Kidney tubule cell (primary cell): ENCODE data around the gene MBD3L2.
"Not testable (repeated sequence)": the region's sequence is repeated elsewhere in the genome, so short reads cannot be mapped to it uniquely, and the experiment has no call there.

Experiments
- DNase-seq: peaks from one replicate; pipeline ENCODE4 v3.0.0-alpha.2; 2018; ENCODE audit warnings: low spot score

Gene MBD3L2

DNA sequence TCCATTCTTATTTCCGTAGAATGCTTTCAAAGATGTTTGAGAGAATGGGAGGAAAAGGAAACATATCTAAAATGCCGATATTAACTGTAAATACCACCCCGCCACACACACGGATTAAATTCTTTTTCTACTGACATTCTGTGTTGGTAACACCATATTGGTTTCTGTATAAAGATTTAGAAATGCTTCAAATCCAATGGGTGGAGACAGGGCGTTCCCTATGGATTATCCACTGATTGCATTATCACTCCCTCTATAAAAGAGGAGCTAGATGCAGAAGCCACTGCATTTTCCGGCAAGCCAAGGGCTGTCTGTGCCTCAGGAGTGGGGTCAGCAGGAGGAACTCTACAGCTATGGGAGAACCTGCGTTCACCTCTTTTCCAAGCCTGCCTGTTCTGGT, at the start of gene MBD3L2:
MBD3L2 (plus strand) TSS at position 301 of the 400 bp plus-strand sequence; CDS start at position 354, 53 bp downstream.
- not testable (repeated sequence) for DNase-seq

GRCh38 chr19:6999933-7000332, 49.2 kb upstream of the MBD3L2 start:
- DNase-seq, result no peak

- DNase-seq, result no peak
Measured at GRCh38 chr19:7000333-7000732, 48.8 kb upstream of the MBD3L2 start.

- DNase-seq, result no peak
Measured at GRCh38 chr19:7000816-7001215, 48.3 kb upstream of the MBD3L2 start.

- peak; percentile 37 for DNase-seq
Measured at GRCh38 chr19:7004313-7004931, 44.7 kb upstream of the MBD3L2 start.

DNA sequence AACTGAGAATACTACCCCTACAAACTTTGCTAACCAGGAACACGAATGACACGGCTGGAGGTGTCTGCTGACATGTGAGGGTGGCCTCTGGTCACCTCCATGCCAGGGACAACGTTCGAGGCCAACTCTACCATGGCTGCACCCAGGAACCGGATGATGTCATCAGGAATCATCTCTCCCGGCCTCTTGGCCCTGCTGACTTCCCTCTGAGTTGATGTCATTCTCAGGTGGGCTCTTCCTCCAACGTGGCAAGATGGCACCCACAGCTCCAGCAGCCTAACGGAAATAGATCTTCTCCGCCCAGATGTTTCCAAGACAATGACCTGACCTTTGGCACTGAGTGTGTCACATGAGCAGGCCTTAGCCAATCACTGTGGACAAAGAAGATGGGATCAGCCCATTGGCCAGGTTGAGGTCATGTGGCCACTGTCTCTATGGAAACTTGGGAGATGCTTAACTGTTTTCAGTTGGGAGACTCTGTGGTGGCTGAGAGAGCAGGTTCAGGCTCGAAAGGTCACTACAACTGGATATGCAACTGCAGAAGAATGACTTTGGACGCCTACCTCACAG, 42.9 kb upstream of the MBD3L2 start:
- DNase-seq, result no peak

GRCh38 chr19:7007859-7008258, 41.3 kb upstream of the MBD3L2 start:
- DNase-seq, result no peak

GRCh38 chr19:7010722-7011593, 38.2 kb upstream of the MBD3L2 start:
- no peak for DNase-seq

- peak; percentile 88 for DNase-seq
Measured at GRCh38 chr19:7013678-7014077, 35.4 kb upstream of the MBD3L2 start.

DNA sequence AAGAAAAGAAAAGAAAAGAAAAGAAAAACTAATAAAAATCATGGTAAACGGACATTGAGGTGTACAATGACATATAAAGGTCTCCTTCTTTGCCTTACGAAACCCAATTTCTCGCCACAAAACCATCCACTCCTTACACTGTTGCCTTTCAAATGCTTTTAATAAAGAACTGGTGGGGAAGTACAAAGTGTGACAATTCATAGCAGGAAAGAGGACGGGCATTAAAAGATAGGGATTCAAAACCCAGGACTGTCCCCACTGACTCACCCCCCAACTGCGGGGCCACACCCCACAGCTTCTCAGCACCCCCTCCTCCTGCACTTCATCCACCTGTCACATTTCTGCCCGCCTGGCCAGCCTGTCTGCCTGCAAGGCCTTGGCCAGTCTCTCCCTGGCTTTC, 30.3 kb upstream of the MBD3L2 start:
- no peak for DNase-seq

- not testable (repeated sequence) for DNase-seq
Measured at GRCh38 chr19:7021331-7021730, 27.8 kb upstream of the MBD3L2 start, which contains the start of gene MBD3L2B. Gene MBD3L2B, minus strand, starts transcription at chr19:7021431. Its CDS starts 34 bp downstream, at chr19:7021397.

- not testable (repeated sequence) for DNase-seq
Measured at GRCh38 chr19:7028790-7029189, 20.3 kb upstream of the MBD3L2 start.

DNA sequence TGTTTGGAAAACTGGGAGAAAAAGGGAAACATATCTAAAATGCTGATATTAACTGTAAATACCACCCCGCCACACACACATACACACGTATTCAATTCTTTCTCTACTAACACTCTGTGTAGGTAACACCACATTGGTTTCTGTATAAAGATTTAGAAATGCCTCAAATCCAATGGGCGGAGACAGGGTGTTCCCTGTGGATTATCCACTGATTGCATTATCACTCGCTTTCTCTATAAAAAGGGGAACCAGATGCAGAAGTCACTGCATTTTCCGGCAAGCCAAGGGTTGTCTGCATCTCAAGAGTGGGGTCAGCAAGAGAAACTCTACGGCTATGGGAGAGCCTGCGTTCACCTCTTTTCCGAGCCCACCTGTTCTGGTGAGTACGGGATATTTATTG, 18.8 kb upstream of the MBD3L2 start, which contains the start of gene MBD3L5:
MBD3L5 (plus strand) TSS at position 301 of the 400 bp plus-strand sequence; CDS start at position 335, 34 bp downstream.
- DNase-seq, result not testable (repeated sequence)

DNA sequence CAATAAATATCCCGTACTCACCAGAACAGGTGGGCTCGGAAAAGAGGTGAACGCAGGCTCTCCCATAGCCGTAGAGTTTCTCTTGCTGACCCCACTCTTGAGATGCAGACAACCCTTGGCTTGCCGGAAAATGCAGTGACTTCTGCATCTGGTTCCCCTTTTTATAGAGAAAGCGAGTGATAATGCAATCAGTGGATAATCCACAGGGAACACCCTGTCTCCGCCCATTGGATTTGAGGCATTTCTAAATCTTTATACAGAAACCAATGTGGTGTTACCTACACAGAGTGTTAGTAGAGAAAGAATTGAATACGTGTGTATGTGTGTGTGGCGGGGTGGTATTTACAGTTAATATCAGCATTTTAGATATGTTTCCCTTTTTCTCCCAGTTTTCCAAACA, 9.0 kb upstream of the MBD3L2 start, which contains the start of gene MBD3L4:
MBD3L4 (minus strand) TSS at position 101 of the 400 bp plus-strand sequence; CDS start at position 66, 35 bp downstream.
- not testable (repeated sequence) for DNase-seq

- DNase-seq, result not testable (repeated sequence)
Measured at GRCh38 chr19:7041563-7041962, 7.6 kb upstream of the MBD3L2 start.

- DNase-seq, result not testable (repeated sequence)
Measured at GRCh38 chr19:7051421-7051820, 2.3 kb downstream of the MBD3L2 start.

DNA sequence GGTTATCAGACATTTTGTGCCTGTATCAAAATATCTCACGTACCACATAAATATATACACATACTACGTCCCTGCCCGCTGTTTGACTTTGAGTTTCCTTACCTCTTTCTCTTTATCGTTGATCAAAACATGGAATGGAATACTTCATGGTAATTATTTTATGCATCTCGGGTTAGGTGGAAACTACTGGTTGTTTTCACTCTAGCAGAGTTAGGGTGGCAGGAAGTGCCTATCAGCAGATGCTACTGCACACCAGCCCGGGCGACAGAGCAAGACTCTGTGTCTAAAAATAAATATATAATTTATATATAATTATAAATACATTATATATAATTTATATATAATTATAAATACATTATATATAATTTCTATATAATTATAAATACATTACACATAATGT, 3.8 kb downstream of the MBD3L2 start:
- not testable (repeated sequence) for DNase-seq

DNA sequence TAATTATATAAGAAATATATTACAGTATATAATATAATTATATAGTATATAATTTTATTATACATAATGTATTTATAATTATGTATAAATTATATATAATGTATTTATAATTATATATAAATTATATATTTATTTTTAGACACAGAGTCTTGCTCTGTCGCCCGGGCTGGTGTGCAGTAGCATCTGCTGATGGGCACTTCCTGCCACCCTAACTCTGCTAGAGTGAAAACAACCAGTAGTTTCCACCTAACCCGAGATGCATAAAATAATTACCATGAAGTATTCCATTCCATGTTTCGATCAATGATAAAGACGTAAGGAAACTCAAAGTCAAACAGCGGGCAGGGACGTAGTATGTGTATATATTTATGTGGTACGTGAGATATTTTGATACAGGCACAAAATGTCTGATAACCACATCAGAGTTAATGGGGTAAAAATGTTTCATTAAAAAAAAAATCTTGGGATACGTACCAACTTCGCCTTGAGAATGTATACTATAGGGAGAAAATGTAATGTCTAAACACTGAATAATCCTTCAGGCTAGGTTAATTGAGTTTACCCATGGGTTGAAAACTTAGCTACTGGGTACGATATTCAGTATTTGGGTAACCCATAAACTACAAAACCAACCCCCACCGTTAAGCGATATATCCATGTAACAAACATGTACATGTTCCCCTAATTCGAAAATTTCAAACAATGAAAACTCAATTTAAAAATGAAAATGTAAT, 5.7 kb downstream of the MBD3L2 start:
- not testable (repeated sequence) for DNase-seq

DNA sequence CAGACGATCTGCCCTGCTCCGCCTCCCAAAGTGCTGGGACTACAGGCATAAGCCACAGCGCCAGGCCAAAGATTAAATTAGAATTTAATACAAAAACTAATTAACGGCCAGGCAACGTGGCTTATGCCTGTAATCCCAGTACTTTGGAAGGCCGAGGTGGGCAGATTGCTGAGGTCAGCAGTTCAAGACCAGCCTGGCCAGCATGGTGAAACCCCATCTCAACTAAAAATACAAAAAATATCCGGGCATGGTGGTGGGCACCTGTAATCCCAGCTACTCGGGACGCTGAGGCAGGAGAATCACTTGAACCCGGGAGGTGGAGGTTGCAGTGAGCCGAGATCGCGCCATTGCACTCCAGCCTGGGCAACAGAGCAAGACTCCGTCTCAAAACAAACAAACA, 6.6 kb downstream of the MBD3L2 start:
- not testable (repeated sequence) for DNase-seq

DNA sequence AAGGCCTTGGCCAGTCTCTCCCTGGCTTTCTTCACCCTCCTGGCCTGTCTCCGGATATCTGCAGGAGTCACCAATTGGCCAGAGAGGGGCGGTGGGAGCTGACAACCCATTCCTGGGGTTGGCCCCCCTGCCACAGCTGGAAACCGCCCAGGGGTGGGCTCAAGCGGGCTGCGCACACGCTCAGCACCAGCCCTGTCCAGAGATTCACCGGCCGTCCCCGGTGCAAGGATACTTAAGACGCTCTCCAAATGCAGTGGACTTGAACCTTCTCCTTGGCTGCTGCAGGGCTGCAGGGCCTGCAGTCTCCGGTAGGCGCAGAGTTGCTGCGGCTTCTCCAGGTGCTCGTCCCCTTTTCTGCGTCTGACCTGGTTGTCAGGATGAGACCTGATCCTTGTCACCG, 7.2 kb downstream of the MBD3L2 start:
- DNase-seq, result not testable (repeated sequence)

GRCh38 chr19:7058576-7058975, 9.5 kb downstream of the MBD3L2 start, which contains the start of gene MBD3L3:
Gene MBD3L3, minus strand, starts transcription at chr19:7058676. Its CDS starts 71 bp downstream, at chr19:7058605.
- DNase-seq, result not testable (repeated sequence)

DNA sequence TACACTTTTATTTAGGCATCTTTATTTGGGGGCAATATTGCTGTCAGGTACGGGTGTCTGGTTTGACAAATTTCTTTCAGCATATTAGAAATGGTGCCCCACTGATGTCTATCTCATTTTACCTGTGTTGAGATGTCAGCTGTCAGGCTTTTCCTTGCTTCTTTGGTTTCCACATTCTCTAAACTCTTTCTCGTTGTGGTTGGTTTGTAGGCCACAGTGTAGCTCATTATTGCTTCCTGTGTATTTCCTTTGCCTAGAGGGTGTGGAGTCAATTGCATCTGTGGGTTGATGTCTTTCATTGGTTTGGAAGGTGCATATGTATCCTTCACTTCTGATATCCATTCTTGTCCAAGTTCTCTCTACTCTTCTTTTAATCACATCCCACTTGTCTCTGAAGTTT, 10.9 kb downstream of the MBD3L2 start:
- DNase-seq, result not testable (repeated sequence)
